ENCODE results near the gene TBX2.

The TBX2 gene

DNA sequence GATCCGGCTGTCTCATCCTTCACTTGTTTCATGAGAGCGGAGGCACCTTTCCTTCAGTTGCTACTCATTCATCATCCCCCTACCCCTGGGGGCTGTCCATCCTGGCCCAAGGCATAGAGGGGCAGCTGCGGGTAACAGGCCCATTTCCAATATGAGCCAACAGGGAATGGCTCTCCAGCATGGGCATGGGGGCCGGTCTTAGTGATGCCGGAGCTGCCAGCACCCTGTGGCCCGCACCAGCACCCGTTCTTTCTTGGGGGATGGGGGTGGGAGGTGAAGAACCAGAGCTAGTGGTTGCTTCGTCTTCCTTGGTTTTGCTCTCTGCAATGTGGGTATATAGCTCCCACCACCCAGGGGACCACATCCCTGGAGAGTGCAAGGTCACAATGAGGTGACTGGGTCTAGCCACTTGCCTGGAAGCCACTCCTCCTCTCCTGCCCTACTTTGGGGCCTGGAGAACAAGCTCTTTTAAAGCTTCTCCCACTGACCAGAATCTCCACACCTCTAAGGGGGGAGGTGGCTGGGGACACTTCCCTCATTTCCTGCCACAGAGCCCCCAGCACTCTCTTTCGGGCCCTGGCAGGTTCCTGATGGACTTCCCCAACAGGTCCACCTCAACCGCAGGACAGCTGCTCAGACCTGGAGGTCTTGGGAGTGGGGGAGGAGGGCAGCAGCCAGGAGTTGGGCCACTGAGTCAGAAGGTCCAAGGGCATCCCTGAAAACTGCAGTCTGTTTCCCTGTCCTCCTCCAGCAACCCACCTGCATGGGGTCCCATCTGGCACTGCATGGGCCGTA lies 11.9 kb upstream of the TBX2 start:
- no peak for DNase-seq (ENCODE audit: low read depth in 3 of 3)

DNA sequence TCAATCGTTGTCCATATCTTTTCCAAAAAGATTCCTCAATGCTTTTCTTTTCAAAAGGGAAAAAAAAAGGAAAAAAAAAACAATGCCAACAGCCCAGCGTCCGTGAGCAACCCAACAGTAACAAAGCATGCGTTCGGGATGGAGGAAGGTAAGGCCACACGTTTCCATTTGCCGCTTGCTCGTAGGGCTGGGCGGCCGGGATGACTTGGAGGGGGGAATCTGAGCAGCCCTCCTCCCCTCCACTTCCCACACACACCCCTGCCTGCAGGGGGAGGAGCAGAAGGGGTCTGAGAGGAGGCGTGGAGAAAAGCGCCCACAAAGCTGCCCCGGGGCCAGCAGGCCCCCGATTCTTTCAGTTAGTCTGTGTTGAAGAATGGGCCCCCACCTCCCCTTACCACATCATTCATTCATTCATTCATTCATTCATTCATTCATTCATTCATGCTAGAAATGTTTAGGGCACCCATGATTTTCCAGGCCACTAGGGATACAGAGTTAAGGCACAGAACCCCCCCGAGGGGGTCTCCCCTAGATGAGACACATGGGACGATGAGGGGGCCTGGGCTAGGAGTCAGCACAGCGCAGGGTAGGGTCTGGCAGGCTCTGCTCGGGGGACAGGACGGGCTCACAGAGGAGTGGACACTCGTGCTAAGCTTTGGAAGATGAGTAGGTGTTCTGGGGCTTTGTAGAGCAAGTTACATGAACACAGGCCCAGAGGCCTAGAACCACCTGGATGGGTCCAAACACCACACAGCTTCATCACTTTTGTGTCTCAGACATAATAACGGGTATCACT lies 10.9 kb upstream of the TBX2 start:
- no peak for DNase-seq (ENCODE audit: low read depth in 3 of 3)

DNA sequence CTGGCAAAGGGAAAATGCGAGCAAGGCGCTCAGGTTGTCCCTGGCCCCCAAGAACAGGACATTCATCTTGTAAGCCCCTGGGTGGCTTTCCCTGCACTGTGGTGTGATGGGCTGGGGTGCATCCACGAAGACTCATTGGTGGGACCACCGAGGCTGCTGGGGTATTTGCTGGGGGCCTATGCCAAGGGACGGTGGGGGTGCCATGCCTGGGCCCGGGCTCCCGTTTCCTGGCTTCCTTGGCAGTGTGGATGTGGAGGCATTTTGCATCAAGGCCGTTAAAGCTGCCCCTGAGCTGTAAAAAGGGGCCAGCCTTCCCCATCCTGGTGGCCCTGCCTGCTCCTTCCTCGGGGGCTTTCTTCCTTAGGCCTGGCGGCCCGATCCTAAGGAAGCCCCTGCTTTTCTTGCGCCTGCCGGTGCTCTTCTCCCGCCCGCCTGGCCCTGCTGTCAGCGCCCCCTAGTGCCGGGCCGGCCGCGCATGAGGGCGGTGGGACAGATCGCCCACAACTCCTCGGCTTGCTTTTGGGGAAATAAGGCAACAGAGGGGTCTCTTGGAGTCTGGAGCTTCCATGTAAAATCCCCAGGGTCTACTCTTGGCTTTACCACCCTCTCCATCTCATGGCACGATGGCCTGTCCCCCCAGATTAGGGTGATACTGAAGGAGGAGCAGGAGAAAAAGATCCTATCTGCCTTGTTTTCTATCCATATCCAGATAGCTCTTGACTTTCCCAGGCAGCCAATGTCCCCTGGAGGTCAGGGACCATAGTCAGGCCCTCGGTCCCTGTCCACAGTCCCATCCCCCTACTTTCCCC lies 9.8 kb upstream of the TBX2 start:
- no peak for DNase-seq (ENCODE audit: low read depth in 3 of 3)

DNA sequence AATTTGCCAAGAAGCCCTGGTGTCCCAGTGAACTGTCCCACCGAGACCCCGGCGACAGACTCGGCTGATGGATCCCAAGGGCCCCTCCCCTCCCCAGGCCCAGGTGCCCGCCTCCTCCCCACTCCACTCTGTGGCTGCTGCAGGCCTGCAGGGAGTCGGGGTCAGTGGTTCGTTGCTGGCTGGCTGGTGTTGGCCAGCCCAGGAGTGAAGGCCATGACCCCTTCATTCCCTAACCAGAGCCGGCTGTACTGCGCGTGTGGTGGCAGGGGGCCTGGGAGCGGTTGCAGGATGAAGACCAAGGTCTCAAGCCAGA lies 9.2 kb upstream of the TBX2 start:
- DNase-seq (ENCODE audit: low read depth in 3 of 3): no peak

DNA sequence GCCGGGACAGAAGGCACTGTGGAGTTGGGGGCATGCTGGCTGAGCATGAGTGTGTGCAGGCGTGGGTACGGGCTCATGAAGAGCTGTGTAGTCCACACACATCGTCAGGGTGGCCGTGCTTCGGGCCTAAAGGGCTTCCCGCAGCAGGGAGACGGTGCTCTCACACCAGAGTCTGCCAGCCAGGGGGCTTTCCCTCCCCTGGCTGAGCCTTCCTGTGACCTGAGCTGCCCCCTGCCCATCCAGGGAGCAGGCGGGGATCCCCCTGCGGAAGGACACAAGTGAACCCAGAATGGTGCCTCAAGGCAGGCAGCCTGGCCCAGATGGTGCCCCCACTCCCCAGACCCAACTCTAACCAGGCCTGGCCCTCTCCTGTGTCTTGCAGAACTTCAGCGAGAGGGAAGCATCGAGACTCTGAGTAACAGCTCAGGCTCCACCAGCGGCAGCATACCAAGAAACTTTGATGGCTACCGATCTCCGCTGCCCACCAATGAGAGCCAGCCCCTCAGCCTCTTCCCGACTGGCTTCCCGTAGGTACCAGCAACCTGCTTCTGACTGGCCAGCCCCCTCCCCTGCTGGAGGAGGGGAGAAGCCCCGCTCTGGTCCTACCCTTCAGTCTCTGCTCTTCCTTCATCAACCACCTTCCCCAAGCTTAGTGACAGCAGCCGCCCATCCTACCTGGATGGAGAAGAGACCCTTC lies 7.9 kb upstream of the TBX2 start:
- no peak for DNase-seq (ENCODE audit: low read depth in 3 of 3)

DNA sequence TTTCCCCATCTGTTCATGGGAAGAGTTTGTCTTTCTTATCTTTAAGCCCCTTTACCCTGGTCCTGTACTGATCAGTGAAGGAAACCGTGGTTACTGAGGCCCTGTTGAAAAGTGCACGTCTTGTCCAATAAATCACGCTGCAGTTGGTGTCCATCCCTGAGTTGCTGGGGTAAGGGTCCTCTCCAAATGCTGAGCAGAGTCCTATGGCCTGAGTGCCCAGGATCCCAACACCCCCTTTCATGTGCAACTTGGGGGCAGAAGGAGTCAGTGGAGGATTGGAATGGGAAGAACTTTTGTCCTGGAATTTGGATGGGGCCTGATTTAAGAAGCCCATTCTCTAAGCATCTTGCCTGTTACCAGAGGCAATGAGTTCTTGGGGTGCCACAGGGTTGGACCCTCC lies 7.0 kb upstream of the TBX2 start:
- no peak for DNase-seq (ENCODE audit: low read depth in 3 of 3)

DNA sequence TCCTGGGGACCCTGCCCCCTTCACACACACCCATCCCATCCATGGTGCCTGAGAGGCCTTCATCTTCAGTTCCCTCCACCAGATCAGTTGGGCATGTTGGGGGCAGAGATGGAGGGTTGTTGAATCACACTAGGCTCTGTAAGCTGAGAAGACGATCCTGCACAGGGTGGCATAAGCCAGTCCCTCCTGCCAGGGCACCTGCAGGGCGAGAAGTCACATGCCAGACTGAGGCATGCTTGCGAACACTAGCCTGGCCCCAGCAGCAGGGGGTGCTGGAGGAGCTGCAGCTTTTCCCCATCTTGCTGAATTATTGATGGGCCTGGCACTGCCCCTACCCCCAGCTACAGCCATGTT lies 6.1 kb upstream of the TBX2 start:
- DNase-seq (ENCODE audit: low read depth in 3 of 3): no peak

DNA sequence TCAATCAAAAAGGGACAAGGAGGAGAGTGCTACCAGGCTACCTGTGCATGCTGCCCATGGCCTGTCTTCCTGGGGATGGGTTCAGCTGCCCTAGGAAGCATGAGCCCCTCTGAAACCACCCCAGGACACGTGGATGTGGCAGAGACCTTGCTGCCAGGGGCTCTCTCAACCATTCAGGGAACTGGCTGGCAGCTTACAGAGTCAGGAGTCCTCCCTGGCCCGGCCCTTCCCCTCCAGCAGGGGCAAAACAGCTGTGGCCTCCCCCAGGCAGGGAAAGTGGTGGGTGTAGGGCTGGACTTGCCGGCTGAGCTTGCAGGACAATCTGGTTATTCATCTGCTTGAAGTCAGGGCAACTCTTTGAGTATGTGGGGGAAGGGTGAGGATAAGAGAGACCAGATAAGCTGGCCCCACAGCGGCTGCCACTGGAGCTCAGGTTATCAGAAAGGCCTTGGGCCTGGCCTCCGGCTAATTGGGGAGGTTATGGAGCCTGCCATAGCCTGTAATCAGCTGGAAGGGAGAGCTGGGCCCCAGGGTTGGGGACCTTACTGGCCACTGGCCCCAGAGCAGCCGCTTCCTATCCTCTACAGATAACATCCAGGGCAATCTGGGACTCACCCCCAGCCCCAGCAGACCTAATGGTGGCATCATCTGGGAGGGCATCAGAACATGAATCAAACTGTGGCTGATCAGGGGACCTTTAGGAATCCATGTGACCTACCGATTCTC lies 5.6 kb upstream of the TBX2 start:
- DNase-seq (ENCODE audit: low read depth in 3 of 3): no peak

DNA sequence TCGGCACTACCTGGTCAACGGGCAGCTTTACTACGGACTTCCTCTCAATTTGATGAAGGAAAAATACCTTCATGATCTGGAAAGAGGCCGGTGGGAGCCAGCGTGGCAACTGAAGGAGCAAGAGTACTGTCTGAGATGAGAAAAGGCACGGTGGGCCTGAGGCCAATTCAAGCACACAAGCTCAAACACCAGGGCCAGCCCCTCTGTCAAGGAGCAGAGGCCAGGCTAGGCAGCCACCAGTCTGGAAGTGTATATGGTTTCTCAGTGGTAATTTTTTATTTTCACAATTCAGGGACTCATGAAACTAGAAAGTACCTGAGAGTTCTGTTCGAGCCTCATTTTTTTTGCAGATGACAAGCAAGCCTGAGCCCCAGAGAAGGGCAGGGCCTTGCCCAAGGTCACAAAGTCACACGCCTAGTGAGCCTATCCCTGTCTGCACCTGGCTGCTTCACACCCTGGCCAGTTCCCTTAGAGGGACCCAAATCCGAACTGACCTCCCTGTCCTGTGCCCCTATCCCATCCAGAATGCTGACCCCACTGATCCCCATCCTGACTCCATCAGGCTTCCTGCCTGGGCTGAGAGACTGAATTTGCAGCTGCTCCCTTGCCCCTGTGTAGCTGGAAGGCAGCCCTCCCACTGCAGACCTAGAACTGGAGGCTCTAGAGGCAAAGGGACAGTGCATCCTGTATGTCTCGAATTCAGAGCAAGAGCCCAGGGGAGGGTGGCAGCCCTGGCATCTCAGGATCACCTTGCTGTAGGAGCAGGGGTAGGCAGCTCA lies 4.8 kb upstream of the TBX2 start:
- no peak for DNase-seq (ENCODE audit: low read depth in 3 of 3)

DNA sequence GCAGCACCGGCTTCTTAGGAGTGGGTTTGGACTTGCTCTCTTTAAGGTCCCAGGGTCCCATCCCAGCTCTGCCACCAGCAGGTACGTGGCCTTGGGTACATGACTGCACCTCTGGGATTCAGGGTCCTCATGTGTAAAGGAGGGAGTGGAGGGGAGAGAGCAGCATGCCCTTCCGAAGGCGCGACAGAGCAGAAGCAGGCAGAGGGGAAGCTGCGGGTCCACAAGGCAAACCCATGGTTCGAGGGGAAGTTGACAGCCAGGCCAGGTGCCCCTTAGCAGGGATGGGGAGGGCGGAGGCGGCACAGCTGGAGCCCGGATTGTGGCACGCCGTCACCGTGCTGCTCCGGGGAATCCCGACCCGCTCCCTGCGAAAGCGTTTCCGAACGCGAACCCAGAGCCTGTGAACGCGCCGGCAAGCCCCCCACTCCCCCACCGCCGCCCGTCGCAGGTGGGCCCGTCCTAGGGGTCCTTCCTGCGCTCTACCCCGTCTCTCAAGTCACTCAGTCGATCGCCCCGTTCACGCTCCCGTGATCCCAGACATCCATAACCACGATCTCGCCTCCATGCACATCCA lies 4.1 kb upstream of the TBX2 start:
- no peak for DNase-seq (ENCODE audit: low read depth in 3 of 3)

DNA sequence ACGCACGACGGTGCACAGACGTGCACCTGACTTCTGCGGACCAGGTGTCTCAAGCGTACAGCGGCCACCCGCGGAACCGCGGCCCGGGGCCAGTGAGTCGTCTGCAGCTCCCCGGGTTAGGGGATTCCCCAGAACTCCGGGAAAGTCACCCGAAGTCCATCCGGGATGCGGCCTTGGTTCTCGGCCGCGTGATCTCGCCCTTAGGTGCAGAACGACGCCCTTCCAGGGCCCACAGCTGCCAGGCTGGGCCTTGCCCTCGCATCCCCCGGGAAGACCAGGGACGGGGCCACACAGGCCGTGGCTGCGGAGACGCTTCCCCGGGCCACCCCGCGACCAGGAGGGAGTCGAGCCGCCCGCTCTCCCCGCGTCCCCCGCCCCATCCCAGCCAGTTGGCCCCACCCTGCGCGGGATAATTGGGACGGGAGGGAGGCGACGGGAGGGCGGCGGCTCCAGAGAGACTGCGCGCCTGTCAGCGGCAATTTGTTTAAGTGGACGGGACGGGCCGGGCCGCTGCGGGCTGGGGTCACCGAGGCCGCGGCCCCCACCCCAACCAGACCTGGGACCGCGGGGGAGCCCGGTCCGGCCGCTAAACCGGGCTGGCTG lies 3.6 kb upstream of the TBX2 start:
- no peak for DNase-seq (ENCODE audit: low read depth in 3 of 3)

DNA sequence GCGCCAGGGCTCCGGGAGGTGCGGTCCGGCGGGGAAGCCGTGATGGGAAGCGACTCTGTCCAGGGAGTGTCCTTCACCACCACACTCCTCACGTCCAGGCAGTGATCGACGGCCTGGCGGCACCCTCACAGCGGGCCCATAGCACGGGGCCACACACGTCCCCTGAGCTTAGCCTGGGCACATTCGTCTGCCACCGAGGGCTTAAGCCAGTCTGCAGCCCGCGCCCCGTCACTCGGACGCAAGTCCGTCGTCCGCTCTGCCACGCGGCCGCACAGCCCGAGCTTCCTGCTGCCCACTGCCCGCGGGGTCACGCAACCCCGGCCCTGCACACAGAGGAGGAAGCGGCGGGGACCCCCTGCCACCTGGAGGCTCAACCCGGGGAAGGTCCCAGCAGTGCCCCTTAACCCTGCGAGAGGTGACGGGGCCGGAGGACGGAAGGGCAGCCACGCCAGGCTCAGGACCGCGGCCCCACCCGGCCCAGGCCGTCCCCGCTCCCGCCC lies 3.0 kb upstream of the TBX2 start:
- no peak for DNase-seq (ENCODE audit: low read depth in 3 of 3)

DNA sequence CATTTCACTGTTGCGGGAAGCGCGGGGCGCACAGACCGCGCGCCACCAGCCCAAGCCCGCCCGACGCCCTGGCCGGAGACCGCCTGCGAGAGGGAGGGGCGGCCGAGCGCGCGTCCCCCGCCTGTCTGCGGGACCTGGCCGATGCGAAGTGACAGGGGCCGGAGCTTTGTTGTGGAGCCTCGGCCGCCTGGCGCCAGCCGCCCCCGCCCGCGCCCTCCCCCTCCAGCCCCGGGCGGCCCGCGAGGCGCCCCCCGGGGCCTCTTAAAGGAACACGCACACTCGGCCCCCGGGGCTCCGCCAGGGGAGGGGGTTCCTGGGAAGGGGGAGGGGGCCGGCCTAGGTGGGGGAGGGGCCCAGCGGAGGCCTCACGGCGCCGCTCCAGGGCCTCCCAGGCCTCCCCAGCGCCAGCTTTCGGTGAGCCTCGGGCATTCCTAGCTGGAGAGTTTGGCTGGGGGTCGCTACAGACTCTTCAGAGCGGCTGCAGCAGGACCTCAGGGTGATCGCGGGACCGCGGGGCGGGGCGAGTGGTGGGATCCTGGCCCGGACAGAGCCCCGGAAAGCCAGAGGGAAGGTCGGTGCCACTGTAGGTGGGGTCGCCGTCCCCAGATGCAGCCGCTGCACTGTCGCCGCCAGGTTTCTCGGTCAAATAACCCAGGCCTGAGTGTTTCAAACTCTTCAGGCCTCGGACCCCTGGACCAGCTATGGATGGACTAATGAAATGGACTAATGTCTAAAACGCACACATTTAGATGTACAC lies 2.4 kb upstream of the TBX2 start:
- no peak for DNase-seq (ENCODE audit: low read depth in 3 of 3)

DNA sequence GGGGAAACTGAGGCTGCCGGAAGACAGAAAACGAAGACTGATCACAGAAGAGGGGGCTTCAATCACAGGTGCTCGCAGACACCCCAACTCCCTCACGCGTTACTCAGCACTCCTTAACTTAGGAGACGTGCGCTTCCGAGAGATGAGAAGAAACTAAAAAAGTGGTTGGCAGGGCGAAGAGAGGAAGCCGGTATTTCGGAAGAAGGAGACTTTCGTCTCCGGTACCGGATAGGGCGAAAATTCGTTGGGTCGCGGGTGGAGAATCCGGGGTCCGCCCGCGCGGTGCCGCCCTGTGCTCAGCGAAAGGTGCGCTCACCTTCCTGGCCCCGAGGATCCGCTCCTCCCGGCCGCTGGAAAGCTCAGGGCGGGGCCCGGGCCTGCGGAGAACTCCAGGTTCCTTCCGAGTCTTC lies 917 bp upstream of the TBX2 start:
- DNase-seq (ENCODE audit: low read depth in 3 of 3): no peak

DNA sequence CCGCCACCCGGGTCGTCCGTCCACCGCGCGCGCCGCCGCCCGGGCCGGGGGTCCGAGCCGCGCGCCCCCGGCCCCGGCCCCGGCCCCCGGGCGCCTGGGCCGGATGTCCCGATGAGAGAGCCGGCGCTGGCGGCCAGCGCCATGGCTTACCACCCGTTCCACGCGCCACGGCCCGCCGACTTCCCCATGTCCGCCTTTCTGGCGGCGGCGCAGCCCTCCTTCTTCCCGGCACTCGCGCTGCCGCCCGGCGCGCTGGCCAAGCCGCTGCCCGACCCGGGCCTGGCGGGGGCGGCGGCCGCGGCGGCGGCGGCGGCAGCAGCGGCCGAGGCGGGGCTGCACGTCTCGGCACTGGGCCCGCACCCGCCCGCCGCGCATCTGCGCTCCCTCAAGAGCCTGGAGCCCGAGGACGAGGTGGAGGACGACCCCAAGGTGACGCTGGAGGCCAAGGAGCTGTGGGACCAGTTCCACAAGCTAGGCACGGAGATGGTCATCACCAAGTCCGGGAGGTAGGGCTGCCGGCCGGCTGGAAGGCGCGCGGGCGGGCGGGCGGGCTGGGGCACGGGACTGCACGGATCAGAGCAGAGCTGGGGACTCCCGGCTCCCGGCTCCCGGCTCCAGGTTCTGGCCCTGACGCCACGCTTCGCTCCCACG lies 548 bp downstream of the TBX2 start:
- no peak for DNase-seq (ENCODE audit: low read depth in 3 of 3)

DNA sequence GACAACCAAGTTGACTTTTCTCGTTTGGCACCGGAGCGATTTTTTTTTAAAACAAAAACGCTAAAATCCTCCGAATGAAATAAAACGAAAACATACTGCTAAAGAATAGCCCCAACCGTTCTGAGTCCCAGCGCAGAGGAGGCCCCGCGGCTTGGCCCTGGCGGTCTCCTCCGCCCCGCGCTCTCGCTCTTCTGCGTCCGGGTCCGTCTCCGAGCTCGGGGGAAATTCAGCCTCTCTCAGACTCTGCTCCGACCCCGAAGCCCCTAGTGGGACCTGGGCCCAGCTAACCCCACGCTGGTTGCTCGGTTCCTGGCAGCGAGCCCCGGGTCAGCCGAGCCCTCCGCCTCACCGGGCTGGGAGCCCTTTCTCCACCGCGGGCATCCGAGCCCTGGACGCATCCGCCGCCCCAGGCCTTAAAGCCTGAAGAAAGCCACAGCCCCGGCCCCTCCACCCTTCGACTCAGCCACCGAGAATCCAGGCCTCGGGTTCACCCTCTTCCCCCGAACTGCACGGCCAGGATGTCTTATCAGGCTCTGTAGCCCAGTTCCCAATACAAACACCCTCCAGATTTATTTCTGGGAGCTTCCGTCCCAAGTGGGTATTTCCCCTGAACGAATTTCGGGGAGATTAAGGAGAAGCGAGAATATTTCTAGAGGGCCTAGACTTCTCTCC lies 1.2 kb downstream of the TBX2 start:
- no peak for DNase-seq (ENCODE audit: low read depth in 3 of 3)

DNA sequence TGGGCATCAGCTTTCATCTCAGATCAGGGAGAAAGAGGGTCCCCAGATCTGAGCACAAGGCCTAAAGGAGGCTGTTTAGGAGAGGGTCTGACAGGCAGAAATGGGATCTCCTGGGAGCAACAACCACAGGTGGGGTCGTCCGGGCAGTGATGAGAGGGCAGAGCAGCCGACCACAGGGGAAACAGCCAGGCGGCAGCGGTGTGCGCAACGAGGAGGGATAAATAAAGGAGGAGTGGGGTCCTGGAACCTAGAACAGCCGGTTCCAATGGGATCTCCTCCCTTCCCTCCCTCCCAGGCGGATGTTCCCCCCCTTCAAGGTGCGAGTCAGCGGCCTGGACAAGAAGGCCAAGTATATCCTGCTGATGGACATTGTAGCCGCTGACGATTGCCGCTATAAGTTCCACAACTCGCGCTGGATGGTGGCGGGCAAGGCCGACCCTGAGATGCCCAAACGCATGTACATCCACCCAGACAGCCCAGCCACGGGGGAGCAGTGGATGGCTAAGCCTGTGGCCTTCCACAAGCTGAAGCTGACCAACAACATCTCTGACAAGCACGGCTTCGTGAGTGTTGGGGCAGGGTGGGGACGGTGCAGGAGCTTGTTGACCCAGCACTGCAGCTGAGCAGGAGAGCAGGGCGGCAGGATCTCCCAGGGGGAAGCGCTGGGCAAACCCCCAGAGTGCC lies 1.9 kb downstream of the TBX2 start:
- DNase-seq (ENCODE audit: low read depth in 3 of 3): no peak
